Measurements from ENCODE around the gene PRMT3.

DNA sequence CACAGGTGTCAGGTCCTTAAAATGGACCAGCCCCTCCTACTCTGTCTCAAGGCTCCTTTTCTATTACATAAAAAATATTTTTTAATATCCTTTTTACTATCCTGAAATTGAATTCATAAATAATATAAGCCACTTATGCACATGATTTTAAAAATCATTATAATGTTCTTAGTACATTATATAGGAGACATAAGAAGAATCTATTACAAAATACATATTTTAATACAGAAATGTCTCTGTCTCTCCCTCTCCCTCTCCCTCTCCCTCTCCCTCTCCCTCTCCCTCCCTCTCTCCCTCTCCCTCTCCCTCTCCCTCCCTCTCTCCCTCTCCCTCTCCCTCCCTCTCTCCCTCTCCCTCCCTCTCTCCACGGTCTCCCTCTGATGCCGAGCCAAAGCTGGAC lies 159.9 kb downstream of the PRMT3 start:
- TF ChIP-seq, protein P1, sequence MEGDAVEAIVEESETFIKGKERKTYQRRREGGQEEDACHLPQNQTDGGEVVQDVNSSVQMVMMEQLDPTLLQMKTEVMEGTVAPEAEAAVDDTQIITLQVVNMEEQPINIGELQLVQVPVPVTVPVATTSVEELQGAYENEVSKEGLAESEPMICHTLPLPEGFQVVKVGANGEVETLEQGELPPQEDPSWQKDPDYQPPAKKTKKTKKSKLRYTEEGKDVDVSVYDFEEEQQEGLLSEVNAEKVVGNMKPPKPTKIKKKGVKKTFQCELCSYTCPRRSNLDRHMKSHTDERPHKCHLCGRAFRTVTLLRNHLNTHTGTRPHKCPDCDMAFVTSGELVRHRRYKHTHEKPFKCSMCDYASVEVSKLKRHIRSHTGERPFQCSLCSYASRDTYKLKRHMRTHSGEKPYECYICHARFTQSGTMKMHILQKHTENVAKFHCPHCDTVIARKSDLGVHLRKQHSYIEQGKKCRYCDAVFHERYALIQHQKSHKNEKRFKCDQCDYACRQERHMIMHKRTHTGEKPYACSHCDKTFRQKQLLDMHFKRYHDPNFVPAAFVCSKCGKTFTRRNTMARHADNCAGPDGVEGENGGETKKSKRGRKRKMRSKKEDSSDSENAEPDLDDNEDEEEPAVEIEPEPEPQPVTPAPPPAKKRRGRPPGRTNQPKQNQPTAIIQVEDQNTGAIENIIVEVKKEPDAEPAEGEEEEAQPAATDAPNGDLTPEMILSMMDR (IDR thresholded peaks at IDR 0.05; ENCODE audit: extremely low read depth in 1 of 2, insufficient read depth in 1 of 2, low read depth in 1 of 2, low read length in 2 of 2): no peak
- TF ChIP-seq POLR2A (IDR thresholded peaks at IDR 0.05; ENCODE audit: low read depth, low read length) (no peak), EZH2 (IDR thresholded peaks at IDR 0.05; ENCODE audit: borderline replicate concordance, low read depth, low read length, severe bottlenecking) (no peak), MYC (IDR thresholded peaks at IDR 0.05; ENCODE audit: low read depth, low read length) (no peak), POLR2AphosphoS5 (IDR thresholded peaks at IDR 0.05; ENCODE audit: insufficient read depth, low read depth, low read length) (no peak), GATA2 (IDR thresholded peaks at IDR 0.05; ENCODE audit: insufficient read depth, insufficient read length, low read depth, low read length) (no peak), JUN (IDR thresholded peaks at IDR 0.05; ENCODE audit: borderline replicate concordance, insufficient read depth, insufficient read length, low read depth) (no peak), FOS (IDR thresholded peaks at IDR 0.05; ENCODE audit: borderline replicate concordance, insufficient read depth, low read length) (no peak)
- TF ChIP-seq, protein P2, sequence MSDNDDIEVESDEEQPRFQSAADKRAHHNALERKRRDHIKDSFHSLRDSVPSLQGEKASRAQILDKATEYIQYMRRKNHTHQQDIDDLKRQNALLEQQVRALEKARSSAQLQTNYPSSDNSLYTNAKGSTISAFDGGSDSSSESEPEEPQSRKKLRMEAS (IDR thresholded peaks at IDR 0.05; ENCODE audit: insufficient read depth, insufficient read length): no peak
